ENCODE results near the gene AP4M1. TPM values are rescaled to one million over a fixed set of nuclear protein-coding genes. Genes with fewer than 3 reads are reported as not detected.

The AP4M1 gene
- total and polyA plus RNA-seq, 9 of the 15 experiments (the other 6 are each of a cell fraction or from before 2014, with no cell fraction given), result 1.3 to 30.9 (median 14.1) TPM

GRCh38 chr7:100126931-100127865 lies 25.8 kb downstream of the AP4M1 start, which contains the start of gene MBLAC1 (continued):
- TF ChIP-seq REST (IDR thresholded peaks at IDR 0.05; ENCODE audit: borderline replicate concordance), result no peak
- no peak for TF ChIP-seq REST (CRISPR knock-in tag; IDR thresholded peaks at IDR 0.05; ENCODE audit: low read depth)
- peak; percentile 89 for TF ChIP-seq RBFOX2 (IDR thresholded peaks at IDR 0.05; ENCODE audit: low read depth, low read length)
- TF ChIP-seq GATA2 (CRISPR knock-in tag; IDR thresholded peaks at IDR 0.05), result no peak
- TF ChIP-seq NFYB (IDR thresholded peaks at IDR 0.05; ENCODE audit: extremely low read depth, insufficient read length), result no peak
- no peak for TF ChIP-seq WHSC1 (IDR thresholded peaks at IDR 0.05; ENCODE audit: low read length)
- TF ChIP-seq, protein P1, sequence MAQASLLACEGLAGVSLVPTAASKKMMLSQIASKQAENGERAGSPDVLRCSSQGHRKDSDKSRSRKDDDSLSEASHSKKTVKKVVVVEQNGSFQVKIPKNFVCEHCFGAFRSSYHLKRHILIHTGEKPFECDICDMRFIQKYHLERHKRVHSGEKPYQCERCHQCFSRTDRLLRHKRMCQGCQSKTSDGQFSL (CRISPR knock-in tag; IDR thresholded peaks at IDR 0.05), result peak; percentile 5; the same call in 1 of the 2 replicates
- TF ChIP-seq, protein P1 (tag; IDR thresholded peaks at IDR 0.05), result no peak
- no peak for TF ChIP-seq ELF4 (CRISPR knock-in tag; IDR thresholded peaks at IDR 0.05)
- TF ChIP-seq ESRRA (IDR thresholded peaks at IDR 0.05; ENCODE audit: borderline replicate concordance, low read depth), result peak; percentile 71; the same call in 1 of the 2 replicates
- TF ChIP-seq TRIM25 (IDR thresholded peaks at IDR 0.05; ENCODE audit: borderline replicate concordance), result no peak
- no peak for TF ChIP-seq NFIX (CRISPR knock-in tag; IDR thresholded peaks at IDR 0.05; ENCODE audit: low read depth)
- TF ChIP-seq TSC22D4 (tag; IDR thresholded peaks at IDR 0.05), result no peak
- no peak for TF ChIP-seq TAF9B (IDR thresholded peaks at IDR 0.05; ENCODE audit: partially characterized antibody)
- TF ChIP-seq ZNF57 (CRISPR knock-in tag; IDR thresholded peaks at IDR 0.05), result 0 out of 2 replicates have a peak, but pooled peaks have one; percentile 39
- no peak for TF ChIP-seq KLF16 (IDR thresholded peaks at IDR 0.05)
- TF ChIP-seq ZNF324 (CRISPR knock-in tag; IDR thresholded peaks at IDR 0.05), result no peak

Measured in K562 (cell line).